ENCODE data around the gene NKAP.
"Not testable (repeated sequence)": the region's sequence is repeated elsewhere in the genome, so short reads cannot be mapped to it uniquely, and the experiment has no call there.

Gene NKAP

GRCh38 chrX:119935215-119935874 lies 8.2 kb downstream of the NKAP start:
- DNase-seq, result no peak

- not testable (repeated sequence) for DNase-seq
Measured at GRCh38 chrX:119922391-119922790, 21.2 kb downstream of the NKAP start.

- no peak for DNase-seq
Measured at GRCh38 chrX:119919835-119920585, 23.5 kb downstream of the NKAP start.

GRCh38 chrX:119917877-119918276 lies 25.7 kb downstream of the NKAP start:
- DNase-seq, result no peak

DNA sequence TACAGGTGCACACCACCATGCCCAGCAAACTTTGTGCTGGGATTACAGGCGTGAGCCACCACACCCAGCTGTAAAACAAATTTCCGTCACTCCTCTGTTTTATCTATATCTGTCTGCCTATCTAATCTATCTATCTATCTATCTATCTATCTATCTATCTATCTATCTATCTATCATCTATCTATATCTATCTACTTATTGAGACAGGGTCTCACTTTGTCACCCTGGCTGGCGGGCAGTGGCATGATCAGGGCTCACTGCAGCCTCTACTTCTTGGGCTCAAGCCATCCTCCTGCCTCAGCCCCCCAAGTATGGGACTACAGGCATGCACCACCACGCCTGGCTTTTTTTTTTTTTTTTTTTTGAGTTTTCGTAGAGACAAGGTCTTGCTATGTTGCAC lies 27.2 kb downstream of the NKAP start:
- no peak for DNase-seq

GRCh38 chrX:119900976-119901375 lies 42.6 kb downstream of the NKAP start:
- DNase-seq, result no peak

- no peak for DNase-seq
Measured at GRCh38 chrX:119899125-119899524, 44.4 kb downstream of the NKAP start.

- DNase-seq, result peak; percentile 27 to 66
Measured at GRCh38 chrX:119895843-119896326, 47.7 kb downstream of the NKAP start, which contains the start of gene AKAP14. Gene AKAP14 (plus strand): TSS chrX:119895893. CDS start chrX:119903224, 7,331 bp downstream.

- DNase-seq, result not testable (repeated sequence)
Measured at GRCh38 chrX:119891961-119892692, 51.4 kb downstream of the NKAP start.

DNA sequence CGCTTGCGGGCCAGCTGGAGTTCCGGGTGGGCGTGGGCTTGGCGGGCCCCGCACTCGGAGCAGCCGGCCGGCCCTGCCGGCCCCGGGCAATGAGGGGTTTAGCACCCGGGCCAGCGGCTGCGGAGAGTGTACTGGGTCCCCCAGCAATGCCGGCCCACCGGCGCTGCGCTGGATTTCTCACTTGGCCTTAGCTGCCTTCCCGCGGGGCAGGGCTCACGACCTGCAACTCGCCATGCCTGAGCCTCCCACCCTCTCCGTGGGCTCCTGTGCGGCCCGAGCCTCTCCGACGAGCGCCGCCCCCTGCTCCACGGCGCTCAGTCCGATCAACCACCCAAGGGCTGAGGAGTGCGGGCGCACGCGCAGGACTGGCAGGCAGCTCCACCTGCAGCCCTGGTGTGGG lies 52.9 kb downstream of the NKAP start:
- DNase-seq, result not testable (repeated sequence)

GRCh38 chrX:119887721-119888425 lies 55.7 kb downstream of the NKAP start:
- peak; percentile 77 to 88 for DNase-seq

- peak in 1 of 2 experiments; percentile 40 for DNase-seq
Measured at GRCh38 chrX:119885554-119886428, 57.8 kb downstream of the NKAP start.

GRCh38 chrX:119880552-119881437 lies 62.8 kb downstream of the NKAP start:
- peak; percentile 17 to 69 for DNase-seq

DNA sequence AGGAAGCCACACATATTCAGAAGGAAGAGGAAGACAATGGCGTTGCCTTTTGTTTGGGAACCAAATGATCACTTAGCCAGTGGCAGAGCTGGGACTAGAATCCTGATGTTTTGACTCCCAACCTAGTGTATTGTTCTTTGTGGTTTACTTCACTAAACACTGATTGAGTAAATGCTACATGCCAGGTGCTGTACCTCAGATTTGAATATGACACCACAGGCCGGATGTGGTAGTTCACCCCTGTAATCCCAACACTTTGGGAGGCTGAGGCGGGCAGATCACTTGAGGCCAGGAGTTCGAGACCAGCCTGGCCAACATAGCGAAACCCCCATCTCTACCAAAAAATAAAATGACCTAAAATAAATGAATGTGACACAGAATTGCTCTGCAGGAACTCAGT lies 63.5 kb downstream of the NKAP start:
- DNase-seq, result no peak

- peak in 1 of 2 experiments; percentile 40 for DNase-seq
Measured at GRCh38 chrX:119878740-119879139, 64.8 kb downstream of the NKAP start.

GRCh38 chrX:119871599-119872395 lies 71.8 kb downstream of the NKAP start, which contains the start of the genes NDUFA1 and RNF113A:
Gene NDUFA1 (plus strand): TSS chrX:119871832. CDS start chrX:119871912, 80 bp downstream.
Gene RNF113A (minus strand): TSS chrX:119871733. CDS start chrX:119871613, 120 bp downstream.
- peak; percentile 90 to 92 for DNase-seq

GRCh38 chrX:119871245-119871598 lies 72.3 kb downstream of the NKAP start:
- DNase-seq, result peak; percentile 49 to 58
